Prostate gland (tissue), 2 donors: ENCODE data around the gene GMDS.

Experiments used
- CTCF ChIP-seq, 4 experiments: fragments of 200-600 bp in 2 of 4; fragments of 450-650 bp in 2 of 4; sonication (generic) in 2 of 4; IDR thresholded peaks; 1 replicate in 3 of 4; 2 replicates in 1 of 4; pipeline ENCODE4 v1.5.1; 2016 to 2019; ENCODE audit warnings: antibody characterized with exemption in 4 of 4, mild to moderate bottlenecking in 2 of 4, moderate library complexity in 2 of 4
- POLR2A ChIP-seq: fragments of 450-650 bp; IDR thresholded peaks from one replicate; pipeline ENCODE4 v1.6.1; 2016; ENCODE audit warnings: antibody characterized with exemption, mild to moderate bottlenecking

GRCh38 chr6:2235777-2236495 lies 9.5 kb downstream of the GMDS start:
- TF ChIP-seq POLR2A, result no peak
- TF ChIP-seq CTCF (IDR thresholded peaks at IDR 0.05), result no peak
